Stimulated activated CD4-positive, alpha-beta T cell treated with anti-CD3 and anti-CD28 coated beads, Interleukin-12 subunit alpha, Interleukin-12 subunit beta, amount 100 ng/mL, for 24 hours (primary cell): ENCODE measurements around the gene KBTBD2.
"Not testable (repeated sequence)": the region's sequence is repeated elsewhere in the genome, so short reads cannot be mapped to it uniquely, and the experiment has no call there.

Source experiments
- DNase-seq, 2 experiments: peaks; one replicate each; pipeline ENCODE4 v3.0.0-alpha.2; 2020; ENCODE audit warnings: low read depth in 2 of 2

KBTBD2 gene

DNA sequence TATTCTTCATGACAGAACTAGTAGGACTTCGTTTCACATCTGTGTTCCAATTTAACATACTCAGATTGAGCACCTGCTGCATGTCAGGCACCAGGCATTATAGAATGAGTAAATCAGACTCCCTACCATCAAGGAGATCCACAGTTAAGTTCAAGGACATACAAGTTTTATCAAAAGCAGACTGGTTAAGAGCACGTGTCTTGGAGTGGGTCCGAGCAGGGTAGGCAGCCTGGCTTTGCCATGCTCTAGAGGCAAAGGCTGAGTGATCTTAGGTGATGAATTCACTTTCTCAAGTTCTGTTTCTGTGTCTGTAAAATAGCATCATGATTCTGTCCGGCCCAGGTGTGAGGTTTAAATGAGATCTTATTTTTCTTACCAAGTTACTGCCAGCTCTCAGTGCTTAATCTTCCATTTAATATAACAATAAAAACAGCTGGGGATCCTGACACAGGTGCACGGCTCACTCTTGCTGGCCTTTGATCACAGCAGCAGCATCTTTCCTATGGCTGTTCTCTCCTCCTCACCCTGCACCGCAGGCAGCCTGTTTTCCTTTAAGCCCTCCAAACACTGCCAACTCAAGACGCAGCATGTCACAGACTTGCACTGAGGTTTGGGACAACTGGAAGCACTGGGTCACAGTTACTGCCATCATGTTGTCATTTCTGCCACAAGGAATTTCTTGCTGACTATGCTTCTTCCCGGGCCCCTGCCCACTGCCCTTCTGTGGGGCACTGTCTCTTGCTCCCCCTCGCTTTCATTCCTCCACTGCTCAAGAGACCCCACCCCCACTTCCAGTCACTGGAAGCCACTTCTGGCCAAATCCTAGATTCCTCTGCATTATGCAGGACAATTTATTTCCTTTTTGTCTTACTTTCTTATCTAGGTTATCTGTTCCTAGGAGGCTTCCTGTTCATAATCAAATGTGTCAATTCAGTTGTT is 35.5 kb downstream of the KBTBD2 start:
- DNase-seq: not testable (repeated sequence)

DNA sequence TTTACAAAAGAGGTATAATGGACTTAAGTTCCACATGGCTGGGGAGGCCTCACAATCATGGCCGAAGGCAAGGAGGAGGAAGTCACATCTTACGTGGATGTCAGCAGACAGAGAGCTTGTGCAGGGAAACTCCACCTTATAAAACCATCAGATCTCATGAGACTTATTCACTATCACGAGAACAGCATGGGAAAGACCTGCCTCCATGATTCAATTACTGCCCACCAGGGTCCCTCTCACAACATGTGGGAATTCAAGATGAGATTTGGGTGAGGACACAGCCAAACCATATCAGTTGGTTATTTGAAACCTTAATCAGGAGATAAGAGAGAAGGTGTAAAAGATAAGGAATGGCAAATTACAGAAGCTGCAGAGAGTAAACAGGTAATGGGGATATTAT is 40.9 kb downstream of the KBTBD2 start:
- not testable (repeated sequence) for DNase-seq

DNA sequence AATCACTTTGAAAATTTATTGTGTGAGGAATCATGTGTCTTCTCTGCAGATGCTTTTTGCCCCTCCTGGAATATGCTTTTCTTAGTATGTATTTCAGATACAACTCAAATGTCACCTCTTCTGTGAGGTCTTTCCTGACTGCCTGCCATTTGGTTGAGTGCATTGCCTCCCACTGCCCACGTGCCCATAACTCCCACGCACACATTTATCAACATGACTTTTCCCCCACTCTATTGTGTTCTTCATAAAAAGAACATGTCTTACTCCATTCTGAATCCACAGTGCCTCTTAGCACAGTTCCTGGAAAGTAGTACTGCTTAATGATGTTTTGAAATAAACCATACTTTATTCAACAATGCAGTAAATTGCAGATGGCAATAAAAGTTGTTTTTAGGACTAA is 42.9 kb downstream of the KBTBD2 start:
- not testable (repeated sequence) for DNase-seq

DNA sequence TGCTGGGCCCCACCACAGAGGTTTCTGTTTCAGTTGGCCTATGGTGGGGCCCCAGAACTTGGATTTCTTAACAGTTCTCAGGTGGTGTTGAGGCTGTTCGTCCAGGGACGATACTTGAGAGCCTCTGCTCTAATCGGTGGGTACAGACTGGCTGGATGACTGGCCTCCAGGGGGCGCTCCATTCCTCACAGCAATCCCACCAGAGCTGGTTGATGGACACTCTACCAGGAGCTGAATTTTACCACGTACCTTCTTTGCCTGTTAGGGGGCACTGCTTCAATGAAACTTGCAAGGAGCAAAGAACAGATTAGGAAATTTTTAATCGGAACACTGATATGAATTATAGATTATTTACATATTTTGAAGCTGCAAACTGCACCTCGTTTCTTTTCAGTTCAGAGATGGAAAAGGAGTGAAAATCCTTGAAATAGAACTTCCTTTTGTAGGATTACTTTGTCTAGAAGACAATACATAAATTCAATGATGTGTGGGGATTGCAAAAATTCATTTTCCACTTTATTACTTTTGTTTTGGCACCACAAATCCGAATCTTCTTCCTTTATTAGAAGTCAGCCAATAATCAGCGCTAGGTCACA is 44.8 kb downstream of the KBTBD2 start:
- peak; percentile 73 to 86 for DNase-seq

DNA sequence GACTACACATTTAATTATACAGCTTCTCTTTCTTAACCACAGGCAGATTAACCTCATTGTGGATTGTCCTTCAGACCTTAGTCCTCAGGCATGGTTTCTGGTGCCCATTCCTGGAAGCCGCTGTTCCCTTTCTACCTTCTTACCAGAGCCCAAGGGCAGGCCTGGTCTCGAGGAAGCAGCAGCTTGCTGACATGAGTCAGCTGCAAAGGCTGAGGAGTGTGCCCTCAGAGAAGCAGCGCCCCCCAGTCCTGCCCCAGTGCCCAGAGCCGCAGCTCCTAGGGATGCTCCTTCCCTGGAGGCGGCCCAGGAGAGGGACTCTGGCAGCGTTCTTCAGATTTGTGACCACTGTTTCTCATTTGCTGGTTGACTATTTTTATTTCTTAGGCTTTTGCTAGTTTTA is 46.8 kb downstream of the KBTBD2 start:
- DNase-seq: not testable (repeated sequence)

DNA sequence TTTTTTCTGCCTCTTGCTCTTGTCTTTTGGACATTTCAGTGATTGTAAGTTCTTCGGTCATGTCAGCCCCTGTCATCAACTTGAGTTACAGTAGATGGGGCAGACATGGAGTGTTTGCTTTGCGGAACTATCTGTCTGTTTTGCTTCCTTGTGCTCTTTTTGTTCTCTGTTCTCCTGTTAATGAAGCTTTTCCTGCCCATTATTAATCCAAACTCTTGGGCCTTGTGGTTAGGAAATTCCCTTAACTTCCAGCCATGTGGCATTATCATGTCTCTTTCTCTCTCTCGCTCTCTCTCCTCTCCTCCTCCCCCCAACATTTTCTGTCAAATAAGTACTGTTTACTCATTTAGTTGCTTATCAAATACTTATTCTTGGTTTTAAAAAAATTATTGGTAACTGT is 47.8 kb downstream of the KBTBD2 start:
- DNase-seq: not testable (repeated sequence)

DNA sequence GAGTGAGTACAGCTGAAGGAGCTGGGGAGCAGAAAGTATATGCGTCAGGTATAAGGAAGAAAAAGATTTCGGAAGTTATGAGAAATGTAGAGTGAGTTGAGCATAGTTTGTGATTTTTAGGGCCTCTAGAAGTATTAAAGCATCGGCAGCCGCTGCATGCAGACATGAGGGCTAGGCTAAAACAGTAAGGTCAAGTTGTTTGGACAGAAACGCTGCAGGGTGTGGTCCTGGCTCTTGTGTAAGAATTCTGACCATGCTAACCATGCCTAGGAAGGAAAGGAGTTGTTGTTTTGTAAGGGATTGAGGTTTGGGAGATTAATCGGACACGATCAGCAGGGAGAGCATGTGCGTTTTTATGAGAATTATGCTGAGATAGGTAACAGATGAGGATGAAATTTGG is 51.7 kb downstream of the KBTBD2 start:
- DNase-seq: not testable (repeated sequence)

DNA sequence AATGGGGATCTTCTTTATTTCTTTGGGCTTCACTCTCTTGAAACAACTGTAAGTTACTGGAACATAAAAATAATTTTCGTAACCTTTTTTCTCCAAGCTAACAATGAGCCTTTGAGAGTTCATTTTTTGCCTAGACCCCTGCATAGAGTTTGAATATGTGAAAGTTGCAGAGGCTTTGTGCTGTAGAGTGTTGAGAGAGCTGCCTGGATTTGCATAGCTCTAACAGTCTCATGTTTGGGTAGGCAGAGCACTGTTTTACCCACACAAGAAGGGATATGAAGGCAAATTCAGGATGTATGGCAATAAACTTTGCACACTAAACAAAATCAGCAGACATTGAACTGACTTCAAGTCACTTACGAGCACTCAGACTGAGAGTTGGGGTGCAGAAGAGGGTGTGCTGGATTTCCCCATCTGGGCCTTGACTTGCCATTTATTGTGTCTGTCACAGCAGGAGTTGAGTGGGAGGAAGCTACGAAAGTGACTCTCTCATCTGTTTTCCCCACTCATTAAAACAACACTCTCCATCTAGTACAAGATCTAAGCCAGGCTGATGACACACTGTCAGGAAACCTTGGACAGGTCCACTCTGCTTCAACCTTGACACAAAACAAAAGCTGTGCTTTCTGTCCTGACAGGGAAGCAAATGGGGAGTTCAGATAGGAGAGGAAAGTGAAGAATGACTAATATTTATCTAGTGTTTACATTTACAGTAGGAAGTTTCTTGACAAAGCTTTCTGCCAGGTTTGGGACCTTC is 62.4 kb downstream of the KBTBD2 start:
- not testable (repeated sequence) for DNase-seq
